Renal cortex interstitium (tissue), 15 donors: Measurements from ENCODE around the gene PRSS8. TPM values are rescaled to one million over a fixed set of nuclear protein-coding genes. Genes with fewer than 3 reads are reported as not detected.
"Not testable (repeated sequence)": the region's sequence is repeated elsewhere in the genome, so short reads cannot be mapped to it uniquely, and the experiment has no call there.

Experiments used
- DNase-seq, 11 donors: peaks; one replicate each; pipeline ENCODE4 v3.0.0-alpha.2; 2013; ENCODE audit warnings: low read depth in 9 of 11, low spot score in 4 of 11; ENCODE audit errors: extremely low read depth in 1 of 11
- long read RNA-seq, 16 experiments: transcript quantifications; one replicate each; lab custom pipeline, GENCODE V29; 2026
- polyA plus RNA-seq, 3 donors: library from polyadenylated mRNA; unstranded; fragments of 120-200 nt; gene quantifications; one replicate each; pipeline ENCODE4 v1.2.1, GENCODE V29; 2013; ENCODE audit not compliant: insufficient read length in 3 of 3

The PRSS8 gene
- polyA plus RNA-seq, result 10 to 100 TPM; 52.9 to 88.8 (median 62.3) TPM
- long read RNA-seq, donor 1, partial matches to known transcripts, result 38 of 51 reads
- long read RNA-seq, donor 1, other reads (novel, unspliced or antisense), result 13 of 51 reads
- long read RNA-seq, donor 2, partial matches to known transcripts, result 49 of 57 reads
- long read RNA-seq, donor 2, other reads (novel, unspliced or antisense), result 8 of 57 reads
- long read RNA-seq, donor 3, partial matches to known transcripts, result 44 of 70 reads
- long read RNA-seq, donor 3, other reads (novel, unspliced or antisense), result 26 of 70 reads
- long read RNA-seq, donor 4, partial matches to known transcripts, result 23 of 45 reads
- long read RNA-seq, donor 4, other reads (novel, unspliced or antisense), result 21 of 45 reads
- long read RNA-seq, donor 5, result 0 reads
- long read RNA-seq, donor 6, partial matches to known transcripts, result 46 of 67 reads
- long read RNA-seq, donor 6, other reads (novel, unspliced or antisense), result 20 of 67 reads
- long read RNA-seq, donor 7, partial matches to known transcripts, result 54 of 71 reads
- long read RNA-seq, donor 7, other reads (novel, unspliced or antisense), result 17 of 71 reads
- long read RNA-seq, donor 8, result 0 reads
- long read RNA-seq, donor 9, partial matches to known transcripts, result 10 of 31 reads
- long read RNA-seq, donor 9, other reads (novel, unspliced or antisense), result 21 of 31 reads
- long read RNA-seq, donor 10, partial matches to known transcripts, result 41 of 56 reads
- long read RNA-seq, donor 10, other reads (novel, unspliced or antisense), result 15 of 56 reads
- long read RNA-seq, donor 11, partial matches to known transcripts, result 43 of 58 reads
- long read RNA-seq, donor 11, other reads (novel, unspliced or antisense), result 14 of 58 reads
- long read RNA-seq, donor 12, partial matches to known transcripts, result 12 of 18 reads
- long read RNA-seq, donor 12, other reads (novel, unspliced or antisense), result 6 of 18 reads
- long read RNA-seq, donor 13, result 0 reads
- long read RNA-seq, donor 14, partial matches to known transcripts, result 16 of 36 reads
- long read RNA-seq, donor 14, other reads (novel, unspliced or antisense), result 20 of 36 reads
- long read RNA-seq, donor 15, partial matches to known transcripts, result 18 of 23 reads
- long read RNA-seq, donor 15, other reads (novel, unspliced or antisense), result 5 of 23 reads
- long read RNA-seq, donor 16, partial matches to known transcripts, result 93 of 99 reads
- long read RNA-seq, donor 16, other reads (novel, unspliced or antisense), result 5 of 99 reads

GRCh38 chr16:31135535-31136286 lies at the start of gene PRSS8:
Gene PRSS8, minus strand, starts transcription at chr16:31135727. Its CDS starts 229 bp downstream, at chr16:31135498.
- peak in 1 of 11 donors; percentile 27 for DNase-seq

DNA sequence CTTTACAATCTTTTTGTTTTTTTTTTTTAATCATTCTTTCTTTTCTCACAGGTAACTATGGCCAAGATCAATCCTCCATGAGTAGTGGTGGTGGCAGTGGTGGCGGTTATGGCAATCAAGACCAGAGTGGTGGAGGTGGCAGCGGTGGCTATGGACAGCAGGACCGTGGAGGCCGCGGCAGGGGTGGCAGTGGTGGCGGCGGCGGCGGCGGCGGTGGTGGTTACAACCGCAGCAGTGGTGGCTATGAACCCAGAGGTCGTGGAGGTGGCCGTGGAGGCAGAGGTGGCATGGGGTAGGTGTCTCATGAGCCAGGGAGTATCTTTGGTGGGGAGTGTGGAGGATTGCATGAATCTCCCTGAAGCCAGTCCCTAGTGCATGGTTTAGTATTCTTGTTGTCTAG lies 49.4 kb upstream of the PRSS8 start:
- DNase-seq, result no peak

DNA sequence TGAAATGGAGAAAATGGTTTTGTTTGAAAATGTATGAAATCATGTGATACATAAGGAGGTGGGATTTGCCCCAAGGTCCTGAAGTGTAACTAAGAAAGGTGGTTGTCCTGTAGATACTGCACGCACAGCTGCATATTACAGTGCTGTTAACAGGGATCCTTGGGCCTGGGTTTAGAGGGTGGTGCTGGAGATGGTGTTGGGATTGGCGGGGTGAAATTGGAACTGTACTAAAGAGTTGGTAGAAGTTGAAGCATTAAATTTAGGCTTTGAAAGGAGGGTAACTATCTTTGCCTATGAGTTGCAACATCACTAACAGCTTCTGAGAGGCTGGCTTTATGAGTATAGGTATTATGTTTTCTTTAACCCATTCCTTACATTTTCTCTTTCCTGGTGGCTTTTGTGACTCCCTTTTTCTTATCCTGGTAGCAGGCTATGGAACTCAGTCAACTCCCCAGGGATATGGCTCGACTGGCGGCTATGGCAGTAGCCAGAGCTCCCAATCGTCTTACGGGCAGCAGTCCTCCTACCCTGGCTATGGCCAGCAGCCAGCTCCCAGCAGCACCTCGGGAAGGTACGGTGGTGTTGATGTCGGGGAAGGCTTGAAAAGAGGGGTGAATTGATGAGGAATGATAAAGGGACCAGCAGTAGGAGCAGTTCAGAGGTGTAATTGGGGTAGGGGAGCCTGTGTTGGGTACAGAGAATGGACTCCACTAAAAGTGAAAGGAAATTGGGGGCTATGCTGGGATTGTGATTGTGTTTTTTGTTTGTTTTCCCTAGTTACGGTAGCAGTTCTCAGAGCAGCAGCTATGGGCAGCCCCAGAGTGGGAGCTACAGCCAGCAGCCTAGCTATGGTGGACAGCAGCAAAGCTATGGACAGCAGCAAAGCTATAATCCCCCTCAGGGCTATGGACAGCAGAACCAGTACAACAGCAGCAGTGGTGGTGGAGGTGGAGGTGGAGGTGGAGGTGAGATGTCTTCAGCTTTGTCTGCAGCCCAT lies 48.2 kb upstream of the PRSS8 start:
- DNase-seq, result no peak

- DNase-seq, result no peak
Observed at GRCh38 chr16:31182391-31182790, 46.9 kb upstream of the PRSS8 start.

DNA sequence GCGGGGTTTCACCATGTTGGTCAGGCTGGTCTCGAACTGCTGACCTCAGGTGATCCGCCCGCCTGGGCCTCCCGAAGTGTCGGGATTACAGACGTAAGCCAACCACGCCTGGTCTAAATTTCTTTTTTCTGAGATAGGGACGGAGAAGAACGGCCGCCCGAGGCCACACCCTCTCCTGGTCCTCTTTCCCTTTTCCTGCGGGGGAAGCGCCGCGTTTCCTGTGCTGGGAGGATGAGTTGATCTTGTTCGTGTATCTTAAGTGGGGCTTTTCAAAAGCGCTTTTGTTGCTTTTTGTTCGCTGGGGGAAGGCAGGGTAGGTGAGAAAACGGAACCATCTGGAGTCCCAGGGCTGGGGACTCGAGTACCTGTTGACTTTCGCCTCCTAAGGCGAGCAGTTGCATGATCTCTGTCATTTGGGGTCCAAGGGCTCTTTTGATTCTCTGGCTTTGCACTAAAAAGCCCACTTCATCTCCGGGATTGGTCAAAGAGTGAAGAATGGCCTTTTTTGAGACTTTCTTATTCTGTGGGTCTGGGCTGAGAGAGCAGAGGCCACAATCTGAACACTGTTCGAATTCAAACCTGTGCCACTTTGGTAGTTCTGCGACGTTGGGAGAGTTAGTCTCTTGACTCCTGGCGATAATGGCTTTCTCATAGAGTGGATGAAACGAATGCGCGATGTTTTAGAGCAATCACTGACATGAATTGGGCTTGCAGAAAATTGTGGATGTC lies 45.7 kb upstream of the PRSS8 start:
- DNase-seq, result no peak

- peak; percentile 81 to 93 (median 89) for DNase-seq
Observed at GRCh38 chr16:31179747-31180459, 44.4 kb upstream of the PRSS8 start, which contains the start of gene FUS. Gene FUS, plus strand, starts transcription at chr16:31180139. Its CDS starts 76 bp downstream, at chr16:31180215.

- DNase-seq, result no peak
Observed at GRCh38 chr16:31179219-31179746, 43.8 kb upstream of the PRSS8 start.

GRCh38 chr16:31177136-31177535 lies 41.6 kb upstream of the PRSS8 start:
- no peak for DNase-seq

GRCh38 chr16:31170048-31170447 lies 34.5 kb upstream of the PRSS8 start:
- not testable (repeated sequence) for DNase-seq

DNA sequence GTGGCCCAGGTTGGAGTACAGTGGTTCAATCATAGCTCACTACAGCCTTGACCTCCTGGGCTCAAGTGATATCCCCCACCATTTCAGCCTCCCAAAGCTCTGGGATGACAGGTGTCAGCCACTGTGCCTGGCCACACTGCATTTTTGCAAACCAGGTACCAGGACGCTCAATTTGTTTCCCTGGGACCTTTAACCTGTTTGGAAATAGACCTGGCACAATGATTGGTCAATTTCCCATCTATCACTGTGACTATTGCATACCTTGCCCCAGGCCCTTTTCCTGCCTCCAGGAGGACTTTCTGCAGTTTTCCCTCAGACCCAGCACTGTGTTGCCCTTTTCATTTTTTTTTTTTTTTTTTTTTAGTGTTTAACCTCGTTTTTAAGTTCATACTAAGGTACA lies 33.3 kb upstream of the PRSS8 start:
- DNase-seq, result no peak

- DNase-seq, result no peak
Observed at GRCh38 chr16:31167315-31167714, 31.8 kb upstream of the PRSS8 start.

DNA sequence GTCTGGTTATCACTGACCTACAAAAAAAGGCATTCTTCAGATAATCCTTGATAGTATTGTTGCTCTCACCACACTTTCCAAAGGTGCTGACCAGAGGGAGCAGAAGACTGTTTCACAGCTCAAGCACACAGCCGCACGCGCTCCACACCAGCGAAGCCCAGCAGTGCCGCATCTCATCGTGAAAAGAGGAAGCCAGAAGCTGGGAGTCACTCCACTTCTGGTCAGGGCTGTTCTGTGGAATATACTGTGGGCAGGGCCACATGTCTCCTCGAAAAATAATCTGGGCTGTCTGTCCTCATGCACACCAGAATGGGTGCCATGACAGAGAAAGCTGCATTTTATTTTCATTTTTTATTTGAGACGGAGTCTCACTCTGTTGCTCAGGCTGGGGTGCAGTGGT lies 21.6 kb upstream of the PRSS8 start:
- DNase-seq, result no peak

DNA sequence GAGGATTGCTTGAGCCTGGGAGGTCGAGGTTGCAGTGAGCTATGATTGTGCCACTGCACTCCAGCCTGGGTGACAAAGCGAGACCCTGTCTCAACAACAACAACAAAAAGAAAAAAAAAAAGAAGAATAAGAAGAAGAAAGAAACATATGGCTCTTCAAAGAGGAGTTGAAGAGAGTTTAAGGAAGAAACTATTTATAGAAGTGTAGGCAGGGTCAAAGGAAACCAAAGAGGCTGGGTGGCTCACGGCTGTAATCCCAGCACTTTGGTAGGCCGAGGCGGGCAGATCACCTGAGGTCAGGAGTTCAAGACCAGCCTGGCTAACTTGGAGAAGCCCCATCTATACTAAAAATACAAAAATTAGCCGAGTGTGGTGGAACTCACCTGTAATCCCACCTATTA lies 15.4 kb upstream of the PRSS8 start:
- DNase-seq, result not testable (repeated sequence)

GRCh38 chr16:31149894-31150890 lies 14.7 kb upstream of the PRSS8 start, which contains the start of gene PRSS36:
Gene PRSS36, minus strand, starts transcription at chr16:31150066. Its CDS starts 31 bp downstream, at chr16:31150035.
- DNase-seq, result no peak

GRCh38 chr16:31149332-31149731 lies 13.8 kb upstream of the PRSS8 start:
- no peak for DNase-seq
